KOPT-K1 (cell line): ENCODE results near the gene GALNT6.

Source experiments
- H3K27ac ChIP-seq: fragments of 200-600 bp; sonication (generic); 2 replicates; pipeline ENCODE4 v1.5.1; 2016; ENCODE audit warnings: antibody characterized with exemption, mild to moderate bottlenecking, low read depth, low read length; ENCODE audit not compliant: poor library complexity, severe bottlenecking
- H3K36me3 ChIP-seq: fragments of 200-600 bp; sonication (generic); 2 replicates; pipeline ENCODE4 v1.5.1; 2017; ENCODE audit warnings: antibody characterized with exemption, mild to moderate bottlenecking, low read length, moderate library complexity; ENCODE audit not compliant: insufficient read depth
- H3K9me3 ChIP-seq: fragments of 200-600 bp; sonication (generic); 2 replicates; pipeline ENCODE4 v1.5.1; 2017; ENCODE audit warnings: antibody characterized with exemption, low read length, mild to moderate bottlenecking; ENCODE audit not compliant: insufficient read depth, poor library complexity, severe bottlenecking

GALNT6 gene

DNA sequence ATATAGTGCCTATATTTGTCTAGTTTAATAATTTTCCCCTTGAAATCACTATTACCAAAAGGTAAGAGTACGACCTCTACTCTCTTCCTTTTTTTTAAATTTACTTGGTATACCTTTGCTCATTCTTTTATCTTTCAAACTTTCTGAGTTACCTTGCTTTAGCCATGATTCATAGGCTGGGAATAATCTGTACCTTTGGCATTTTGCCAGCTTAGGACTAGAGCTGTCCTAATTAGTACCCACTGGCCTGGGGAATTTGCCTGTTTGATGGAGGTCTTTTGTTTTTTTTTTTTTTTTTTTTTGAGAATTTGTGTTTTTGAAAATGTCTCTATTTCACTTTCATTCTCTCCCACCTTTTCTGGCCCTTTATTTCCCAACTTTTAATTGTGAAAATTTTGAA lies 24.7 kb upstream of the GALNT6 start:
- H3K9me3 ChIP-seq = no peaks in the 10 kb centered on the region
- no peak overlapping the region for H3K27ac ChIP-seq
- no peaks in the 10 kb centered on the region for H3K36me3 ChIP-seq

DNA sequence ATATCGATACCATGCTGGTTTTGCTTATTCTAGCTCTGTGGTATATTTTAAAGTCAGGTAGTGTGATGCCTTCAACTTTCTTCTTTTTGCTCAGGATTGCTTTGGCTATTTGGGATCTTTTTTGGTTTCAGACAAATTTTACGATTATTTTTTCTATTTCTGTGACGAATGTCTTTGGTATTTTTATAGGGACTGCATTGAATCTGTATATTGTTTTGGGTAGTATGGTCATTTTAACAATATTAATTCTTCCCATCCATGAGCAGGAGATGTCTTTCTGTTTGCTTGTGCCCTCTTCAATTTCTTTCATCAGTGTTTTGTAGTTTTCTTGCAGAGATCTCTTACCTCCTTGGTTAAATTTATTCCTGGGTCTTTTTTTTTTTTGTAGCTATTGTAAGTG lies 22.6 kb upstream of the GALNT6 start:
- Histone ChIP-seq H3K9me3 (no peaks in the 10 kb centered on the region), H3K27ac (no peak overlapping the region), H3K36me3 (no peaks in the 10 kb centered on the region)

DNA sequence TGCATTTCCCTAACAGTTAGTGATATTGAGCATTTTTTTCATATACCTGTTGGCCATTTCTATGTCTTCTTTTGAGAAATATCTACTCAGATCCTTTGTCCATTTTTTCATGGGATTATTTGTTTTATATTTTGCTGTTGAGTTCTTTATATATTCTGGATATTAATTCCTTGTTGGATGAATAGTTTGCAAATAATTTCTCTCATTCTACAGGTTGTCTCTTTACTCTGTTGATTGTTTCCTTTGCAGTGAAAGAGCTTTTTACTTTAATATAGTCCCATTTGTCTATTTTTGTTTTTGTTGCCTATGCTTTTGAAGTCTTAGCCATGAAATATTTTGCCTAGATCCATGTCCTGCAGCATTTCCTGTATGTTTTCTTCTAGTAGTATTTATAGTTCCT lies 21.9 kb upstream of the GALNT6 start:
- Histone ChIP-seq H3K27ac (no peak overlapping the region), H3K36me3 (no peaks in the 10 kb centered on the region), H3K9me3 (no peaks in the 10 kb centered on the region)

DNA sequence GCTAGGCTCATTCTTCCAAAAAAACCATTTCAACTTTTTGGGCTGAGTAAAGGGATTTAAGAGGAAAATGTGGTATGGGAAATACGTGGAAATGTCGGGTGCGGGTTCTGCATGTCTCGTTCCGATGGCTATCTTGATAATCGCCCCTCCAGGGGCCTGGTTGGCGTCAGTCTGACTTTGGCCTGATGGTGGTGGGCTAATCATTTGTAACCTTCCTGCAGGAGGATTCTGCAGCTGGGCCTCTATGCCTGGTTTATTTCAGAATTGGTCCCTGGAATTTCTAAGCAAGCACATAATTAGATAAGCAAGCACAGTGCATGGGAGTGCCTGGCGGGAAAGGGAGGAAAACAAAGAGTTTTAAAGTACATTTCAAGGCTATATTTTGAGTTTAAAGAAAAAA lies 18.6 kb upstream of the GALNT6 start:
- H3K36me3 ChIP-seq = no peaks in the 10 kb centered on the region
- H3K9me3 ChIP-seq = no peaks in the 10 kb centered on the region
- H3K27ac ChIP-seq = no peak overlapping the region

DNA sequence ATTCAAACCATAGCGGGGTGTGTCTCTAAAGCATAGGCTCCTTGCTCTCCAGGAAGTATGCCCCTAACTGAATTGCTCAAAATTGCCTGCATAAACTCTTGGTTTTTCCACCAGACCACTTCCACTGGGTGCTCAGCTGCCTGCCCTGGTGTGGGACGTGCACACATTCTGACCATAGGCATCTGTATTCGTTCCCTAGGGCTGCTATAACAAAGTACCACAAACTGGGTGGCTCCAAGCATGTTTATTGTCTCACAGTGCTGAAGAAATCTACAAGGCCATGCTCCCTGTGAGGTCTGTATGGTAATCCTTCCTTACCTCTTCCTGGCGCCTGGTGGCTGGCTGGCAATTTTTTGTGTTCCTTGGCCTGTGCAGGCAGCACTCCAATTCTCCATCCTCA lies 16.4 kb upstream of the GALNT6 start:
- Histone ChIP-seq H3K27ac (peak overlapping the region; percentile 24), H3K9me3 (no peaks in the 10 kb centered on the region), H3K36me3 (no peaks in the 10 kb centered on the region)

DNA sequence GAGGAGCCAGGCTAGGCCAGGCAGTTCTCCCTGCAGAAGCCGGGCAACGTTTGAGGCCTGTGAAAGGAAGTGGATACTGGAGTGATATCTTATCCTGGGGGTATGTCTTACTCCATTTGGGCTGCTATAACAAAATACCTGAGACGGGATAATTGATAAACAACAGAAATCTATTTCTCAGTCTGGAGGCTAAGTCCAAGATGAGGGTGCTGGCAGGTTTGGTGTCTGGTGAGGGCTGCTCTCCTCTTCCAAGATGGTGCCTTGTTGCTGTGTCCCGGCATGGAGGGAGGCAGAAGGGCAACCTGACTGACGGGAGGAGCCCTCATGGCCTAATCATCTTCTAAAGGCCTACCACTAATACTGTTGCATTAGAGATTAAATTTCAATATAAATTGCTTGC lies 15.7 kb upstream of the GALNT6 start:
- no peaks in the 10 kb centered on the region for H3K9me3 ChIP-seq
- H3K36me3 ChIP-seq = no peaks in the 10 kb centered on the region
- H3K27ac ChIP-seq = no peak overlapping the region

DNA sequence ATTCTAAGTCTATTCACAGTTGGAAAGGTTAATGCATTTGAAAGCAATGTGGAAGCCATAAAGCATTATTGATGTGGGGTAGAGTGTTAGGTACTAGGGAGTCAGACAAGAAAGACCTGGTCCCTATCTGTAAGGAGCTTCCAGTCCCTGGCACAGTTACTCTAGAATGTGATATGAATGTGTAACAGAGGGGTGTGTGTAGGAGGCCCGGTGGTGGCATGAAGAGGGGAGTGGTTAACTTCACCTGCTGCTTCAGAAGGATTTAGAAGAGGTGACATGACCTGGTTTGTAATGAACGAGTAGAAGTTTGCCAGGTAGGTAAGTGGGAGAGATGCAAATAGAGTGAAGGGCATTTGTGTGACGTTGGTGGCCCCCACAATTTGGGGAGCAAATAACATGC lies 15.1 kb upstream of the GALNT6 start:
- Histone ChIP-seq H3K9me3 (no peaks in the 10 kb centered on the region), H3K36me3 (no peaks in the 10 kb centered on the region), H3K27ac (no peak overlapping the region)

DNA sequence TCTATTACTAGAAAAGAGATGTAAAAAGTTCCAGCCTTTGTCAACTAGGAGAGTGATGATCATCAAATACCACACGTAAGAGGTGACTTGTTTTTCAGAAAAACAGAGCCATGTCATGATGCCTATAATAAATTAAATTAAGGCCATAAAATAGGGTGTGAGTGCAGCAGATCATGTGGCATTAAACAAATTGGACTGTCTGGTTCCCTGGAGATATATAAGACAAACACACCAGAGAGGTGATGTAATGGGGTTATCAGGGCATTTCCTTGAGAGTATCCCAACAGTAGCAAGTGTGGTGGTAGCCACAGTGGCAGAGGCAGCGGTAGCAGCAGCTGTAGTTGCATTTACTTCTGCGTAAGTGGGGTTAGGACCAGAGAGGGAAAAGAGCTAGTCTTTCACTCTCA lies 14.6 kb upstream of the GALNT6 start:
- Histone ChIP-seq H3K9me3 (no peaks in the 10 kb centered on the region), H3K27ac (no peak overlapping the region), H3K36me3 (no peaks in the 10 kb centered on the region)

DNA sequence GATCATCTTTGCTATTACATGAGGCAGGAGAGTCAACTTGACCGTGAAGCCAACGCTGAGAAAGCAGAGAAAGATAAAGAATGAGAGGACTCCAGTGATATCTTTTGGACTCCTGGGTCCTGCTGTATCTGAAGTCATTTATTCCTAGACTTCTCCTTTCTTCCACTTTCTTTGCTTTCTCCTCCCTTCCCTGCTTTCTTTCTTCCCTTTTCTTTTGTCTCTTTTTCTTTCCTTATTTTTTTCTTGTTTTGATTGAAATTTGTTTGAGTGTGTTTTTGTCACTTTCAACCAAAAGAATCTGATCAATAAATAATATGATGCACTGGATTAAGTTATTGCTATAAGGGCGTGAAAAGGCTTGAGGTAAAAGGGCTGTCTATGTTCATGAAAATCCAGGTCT lies 13.4 kb upstream of the GALNT6 start:
- Histone ChIP-seq H3K36me3 (no peaks in the 10 kb centered on the region), H3K27ac (no peak overlapping the region), H3K9me3 (no peaks in the 10 kb centered on the region)

DNA sequence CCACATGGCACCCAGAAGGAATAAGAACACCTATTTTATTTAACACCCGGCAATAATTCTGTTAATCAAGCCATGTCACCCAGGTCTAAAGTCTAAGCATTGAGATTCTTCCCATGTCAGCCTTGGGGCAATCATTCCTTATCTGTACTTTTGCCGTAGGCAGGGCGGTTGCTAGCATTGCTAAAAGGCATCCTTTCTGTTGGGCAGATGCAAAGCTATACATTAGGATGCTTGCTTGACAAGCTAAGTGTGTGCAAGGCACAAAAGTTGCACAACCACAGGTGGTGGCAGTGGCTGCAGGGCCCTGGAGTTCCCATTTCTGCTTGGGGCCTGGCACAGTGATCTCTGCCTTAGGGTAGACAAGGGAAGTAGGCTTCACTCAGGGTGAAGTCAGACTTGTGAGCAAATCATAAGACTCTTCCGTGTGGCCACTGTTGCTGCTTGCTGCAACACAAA lies 12.5 kb upstream of the GALNT6 start:
- no peak overlapping the region for H3K27ac ChIP-seq
- H3K36me3 ChIP-seq = no peaks in the 10 kb centered on the region
- no peaks in the 10 kb centered on the region for H3K9me3 ChIP-seq

DNA sequence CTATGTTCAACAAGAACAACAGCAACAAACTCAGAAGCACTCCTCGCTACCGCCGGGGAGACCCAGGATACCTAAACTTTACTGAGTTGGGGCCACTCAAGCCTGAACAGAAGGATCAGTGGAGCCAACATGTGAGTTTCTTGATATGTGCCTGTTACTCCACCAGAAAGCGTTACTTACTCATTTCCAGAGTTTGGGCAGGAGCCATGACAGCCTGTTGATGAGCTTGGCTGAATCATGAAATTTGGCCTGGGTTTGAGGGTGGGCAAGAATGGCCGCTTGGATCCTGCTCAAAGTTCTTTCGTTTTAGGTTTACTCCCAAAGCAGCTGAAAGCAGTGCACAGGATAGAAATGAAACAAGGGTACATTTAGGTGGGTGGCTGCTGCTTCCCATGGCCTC lies 12.0 kb upstream of the GALNT6 start:
- Histone ChIP-seq H3K36me3 (no peaks in the 10 kb centered on the region), H3K9me3 (no peaks in the 10 kb centered on the region), H3K27ac (no peak overlapping the region)

DNA sequence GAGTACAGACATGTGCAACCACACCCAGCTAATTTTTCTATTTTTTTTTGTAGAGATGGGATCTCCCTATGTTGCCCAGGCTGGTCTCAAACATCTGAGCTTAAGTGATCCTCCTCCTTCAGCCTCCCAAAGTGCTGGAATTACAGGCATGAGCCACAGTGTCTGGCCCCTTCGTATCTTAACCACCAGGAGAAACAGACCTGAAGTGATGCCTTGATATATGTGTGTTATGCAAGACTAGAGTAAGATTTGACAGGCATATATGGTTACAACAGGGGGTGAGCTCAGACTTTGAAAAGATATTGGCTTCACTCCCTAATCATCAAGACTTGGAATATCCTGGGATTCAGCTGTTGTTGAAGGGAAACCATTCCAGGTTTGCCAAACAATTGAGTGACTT lies 10.7 kb upstream of the GALNT6 start:
- H3K9me3 ChIP-seq = no peaks in the 10 kb centered on the region
- no peaks in the 10 kb centered on the region for H3K36me3 ChIP-seq
- H3K27ac ChIP-seq = no peak overlapping the region

DNA sequence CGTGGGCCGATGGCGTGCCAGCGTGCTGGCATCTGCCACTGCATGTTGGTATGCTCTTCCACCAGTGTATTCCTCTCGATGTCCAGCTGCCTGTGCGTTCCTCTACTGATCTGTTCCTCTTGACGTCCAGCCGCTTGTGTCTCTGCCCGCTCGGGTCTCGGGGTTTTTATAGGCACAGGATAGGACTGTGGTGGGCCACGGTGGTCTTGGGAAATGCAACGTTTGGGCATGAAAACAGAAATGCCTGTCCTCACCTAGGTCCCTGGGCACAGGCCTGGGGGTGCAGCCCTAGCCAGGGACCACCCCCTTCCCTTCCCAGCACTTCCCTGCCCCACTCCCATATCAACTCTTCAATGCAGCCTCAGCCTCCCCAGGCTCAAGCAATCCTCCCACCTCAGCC lies 10.3 kb upstream of the GALNT6 start:
- H3K9me3 ChIP-seq = no peaks in the 10 kb centered on the region
- no peak overlapping the region for H3K27ac ChIP-seq
- H3K36me3 ChIP-seq = no peaks in the 10 kb centered on the region

DNA sequence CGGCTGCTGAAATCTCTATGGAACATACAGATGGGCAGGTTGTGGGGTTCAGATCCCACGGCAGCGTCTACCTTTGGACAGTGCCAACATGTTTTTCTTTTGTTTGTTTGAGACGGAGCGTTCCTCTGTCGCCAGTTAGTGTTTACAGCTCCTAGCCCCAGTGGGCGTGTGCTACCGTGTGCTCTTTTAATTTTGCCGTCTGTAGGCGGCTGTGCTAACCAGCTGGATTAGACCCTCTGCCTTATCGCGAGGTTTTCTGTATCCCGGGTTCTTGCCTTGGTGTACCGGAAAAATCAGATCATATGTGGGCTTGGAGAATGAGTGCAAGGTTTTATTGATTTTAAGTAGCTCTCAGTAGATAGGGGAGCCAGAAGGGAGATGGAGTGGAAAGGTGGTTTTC lies 9.8 kb upstream of the GALNT6 start:
- H3K36me3 ChIP-seq = no peaks in the 10 kb centered on the region
- H3K9me3 ChIP-seq = no peaks in the 10 kb centered on the region
- H3K27ac ChIP-seq = no peak overlapping the region

DNA sequence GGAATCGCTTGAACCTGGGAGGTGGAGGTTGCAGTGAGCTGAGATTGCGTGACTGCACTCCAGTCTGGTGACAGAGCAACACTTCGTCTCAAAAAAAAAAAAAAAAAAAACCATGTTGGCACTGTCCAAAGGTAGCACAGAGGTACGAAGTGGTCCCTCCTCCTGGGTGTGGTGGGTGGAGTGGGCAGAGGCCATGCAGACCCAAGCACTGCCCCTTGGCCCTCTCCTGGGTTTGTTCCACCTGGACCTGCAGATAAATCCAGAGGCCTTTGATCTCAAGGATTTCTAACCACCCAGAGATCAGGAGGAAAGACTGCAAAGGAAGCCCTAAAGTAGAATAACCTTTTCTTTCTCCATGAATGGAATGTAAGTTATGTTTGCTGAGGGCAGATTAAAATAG lies 8.7 kb upstream of the GALNT6 start:
- H3K27ac ChIP-seq = no peak overlapping the region
- no peaks in the 10 kb centered on the region for H3K36me3 ChIP-seq
- H3K9me3 ChIP-seq = no peaks in the 10 kb centered on the region

DNA sequence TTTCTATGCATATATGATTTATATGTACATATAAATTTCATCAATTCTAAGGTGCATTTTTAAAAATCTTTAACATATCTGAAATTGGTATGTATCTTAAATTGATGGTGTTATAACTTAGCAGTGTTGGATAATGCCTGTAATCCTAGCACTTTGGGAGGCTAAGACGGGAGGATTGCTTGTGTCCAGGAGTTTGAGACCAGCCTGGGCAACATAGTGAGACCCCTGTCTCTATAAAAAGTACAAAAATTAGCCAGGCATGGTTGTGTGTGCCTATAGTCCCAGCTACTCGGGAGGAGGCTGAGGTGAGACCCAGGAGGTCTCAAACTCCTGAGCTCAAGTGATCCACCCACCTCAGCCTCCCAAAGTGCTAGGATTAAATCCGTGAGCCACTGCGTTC lies 6.5 kb upstream of the GALNT6 start:
- Histone ChIP-seq H3K27ac (no peak overlapping the region), H3K9me3 (no peaks in the 10 kb centered on the region), H3K36me3 (no peaks in the 10 kb centered on the region)
